K562 (cell line): ENCODE data around the gene DDR1. TPM values are rescaled to one million over a fixed set of nuclear protein-coding genes. Genes with fewer than 3 reads are reported as not detected.

Source experiments
- ATF1 ChIP-seq, 2 experiments: fragments of 450-650 bp in 1 of 2; IDR thresholded peaks; 2 replicates each; pipeline ENCODE4 v1.6.1; 2016; ENCODE audit warnings: missing compliant biosample characterization in 1 of 2, missing genetic modification characterization in 1 of 2
- CAMTA2 ChIP-seq: fragments of 250-450 bp; sonication (Bioruptor Pico); conservative IDR thresholded peaks from 2 replicates; pipeline ENCODE4 v1.5.1; 2022
- DNMT1 ChIP-seq: fragments of 450-650 bp; IDR thresholded peaks from 2 replicates; pipeline ENCODE4 v1.6.1; 2016; ENCODE audit warnings: antibody characterized with exemption, mild to moderate bottlenecking
- JUND ChIP-seq, 2 experiments: IDR thresholded peaks; 2 replicates in 1 of 2; 3 replicates in 1 of 2; pipeline ENCODE4 v1.6.1; 2011; ENCODE audit warnings: borderline replicate concordance in 2 of 2, low read depth in 2 of 2, low read length in 2 of 2, improper control_type of control experiment in 1 of 2, missing biosample characterization in 1 of 2, missing genetic modification characterization in 1 of 2, missing genetic modification reagents in 1 of 2
- MTA2 ChIP-seq: fragments of 450-650 bp; IDR thresholded peaks from 2 replicates; pipeline ENCODE4 v1.6.1; 2016; ENCODE audit warnings: low read depth
- RBFOX2 ChIP-seq: fragments of 200-400 bp; formaldehyde crosslinking; IDR thresholded peaks from 2 replicates; pipeline ENCODE4 v1.6.1; 2017; ENCODE audit warnings: low read depth, mild to moderate bottlenecking, low read length, moderate library complexity
- SMARCA4 ChIP-seq: fragments of 450-650 bp; IDR thresholded peaks from 2 replicates; pipeline ENCODE4 v1.6.1; 2016
- ZBED1 ChIP-seq: IDR thresholded peaks from 2 replicates; pipeline ENCODE4 v1.6.1; 2014
- polyA plus RNA-seq, 8 experiments: library from polyadenylated mRNA; depleted of rRNA in 4 of 8; stranded (reverse) in 5 of 8; unstranded in 3 of 8; fragments of >200 nt; fragmentation: Nextera tagmentation in 2 of 8; fragmentation: Illumina TruSeq in 1 of 8; extraction: Ambion mirVana in 2 of 8; extraction: Trizol in 1 of 8; gene quantifications; 2 replicates each; pipeline versions ENCODE4 v1.2.1 to v1.2.3, GENCODE V29; 2011 to 2014; ENCODE audit warnings: inconsistent platforms in 1 of 8, missing spikeins in 1 of 8
- total RNA-seq, 7 experiments: library from RNA; depleted of rRNA in 6 of 7; stranded (reverse); fragments of >200 nt in 6 of 7; fragmentation: Illumina TruSeq in 2 of 7; extraction: Trizol in 2 of 7; gene quantifications; 2 replicates each; pipeline versions ENCODE4 v1.2.1 to v1.2.3, GENCODE V29; 2011 to 2021; ENCODE audit warnings: low replicate concordance in 1 of 7
- TF ChIP-seq, protein P1 (sequence below), 3 experiments: fragments of 200-800 bp in 1 of 3; sonication (Bioruptor generic) in 1 of 3; sonication (generic) in 1 of 3; formaldehyde crosslinking in 1 of 3; IDR thresholded peaks; 2 replicates each; pipeline versions ENCODE4 v1.6.1 to v1.8.0; 2016 to 2022; ENCODE audit warnings: mild to moderate bottlenecking in 2 of 3, missing compliant biosample characterization in 2 of 3, missing genetic modification characterization in 2 of 3, missing genetic modification reagents in 1 of 3
- TF ChIP-seq, protein P2 (sequence below): sonication (generic); formaldehyde crosslinking; IDR thresholded peaks from 2 replicates; pipeline ENCODE4 v1.8.1; 2023; ENCODE audit warnings: mild to moderate bottlenecking, missing genetic modification reagents
- TF ChIP-seq, protein P3 (sequence below): fragments of 450-650 bp; IDR thresholded peaks from 2 replicates; pipeline ENCODE4 v1.6.1; 2016; ENCODE audit warnings: mild to moderate bottlenecking, moderate library complexity

The DDR1 gene
- total and polyA plus RNA-seq, 9 of the 15 experiments (the other 6 are each of a cell fraction or from before 2014, with no cell fraction given), result 1.4 to 44.6 (median 12.2) TPM

DNA sequence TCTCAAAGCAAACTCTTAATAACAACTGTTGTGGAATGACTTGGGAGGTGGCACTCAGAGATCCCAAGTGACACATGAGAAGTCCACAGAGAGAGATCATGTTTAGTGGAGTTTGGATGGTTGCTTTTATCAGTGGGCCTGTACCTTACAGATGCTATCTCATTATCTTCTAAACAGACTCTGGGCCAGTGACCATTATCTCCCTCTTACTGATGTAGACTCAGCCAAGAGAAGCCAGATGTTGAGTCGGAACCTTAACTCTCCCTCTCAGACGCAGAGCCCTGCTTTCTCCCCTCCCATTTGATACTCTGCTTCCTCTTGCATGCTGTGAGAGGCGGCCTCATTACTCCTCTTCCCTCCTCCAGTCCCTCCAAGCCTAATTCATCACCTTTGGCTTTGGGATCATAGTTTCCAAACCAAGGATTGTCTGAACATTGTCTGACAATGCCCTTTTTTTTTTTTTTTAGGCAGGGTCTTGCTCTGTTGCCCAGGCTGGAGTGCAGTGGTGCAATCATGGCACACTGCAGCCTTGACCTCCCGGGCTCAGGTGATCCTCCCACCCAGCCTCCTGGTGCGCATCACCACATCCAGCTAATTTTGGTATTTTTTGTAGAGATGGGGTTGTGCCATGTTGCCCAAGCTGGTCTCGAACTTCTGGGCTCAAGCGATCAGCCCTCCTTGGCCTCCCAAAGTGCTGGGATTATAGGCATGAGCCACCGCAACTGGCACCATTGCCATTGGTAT is 4.5 kb upstream of the DDR1 start (continued):
- TF ChIP-seq, protein P1, sequence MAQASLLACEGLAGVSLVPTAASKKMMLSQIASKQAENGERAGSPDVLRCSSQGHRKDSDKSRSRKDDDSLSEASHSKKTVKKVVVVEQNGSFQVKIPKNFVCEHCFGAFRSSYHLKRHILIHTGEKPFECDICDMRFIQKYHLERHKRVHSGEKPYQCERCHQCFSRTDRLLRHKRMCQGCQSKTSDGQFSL (CRISPR knock-in tag; IDR thresholded peaks at IDR 0.05), result 0 out of 2 replicates have a peak, but pooled peaks have one; percentile 34
- TF ChIP-seq, protein P1 (tag; IDR thresholded peaks at IDR 0.05), result no peak
- TF ChIP-seq, protein P2, sequence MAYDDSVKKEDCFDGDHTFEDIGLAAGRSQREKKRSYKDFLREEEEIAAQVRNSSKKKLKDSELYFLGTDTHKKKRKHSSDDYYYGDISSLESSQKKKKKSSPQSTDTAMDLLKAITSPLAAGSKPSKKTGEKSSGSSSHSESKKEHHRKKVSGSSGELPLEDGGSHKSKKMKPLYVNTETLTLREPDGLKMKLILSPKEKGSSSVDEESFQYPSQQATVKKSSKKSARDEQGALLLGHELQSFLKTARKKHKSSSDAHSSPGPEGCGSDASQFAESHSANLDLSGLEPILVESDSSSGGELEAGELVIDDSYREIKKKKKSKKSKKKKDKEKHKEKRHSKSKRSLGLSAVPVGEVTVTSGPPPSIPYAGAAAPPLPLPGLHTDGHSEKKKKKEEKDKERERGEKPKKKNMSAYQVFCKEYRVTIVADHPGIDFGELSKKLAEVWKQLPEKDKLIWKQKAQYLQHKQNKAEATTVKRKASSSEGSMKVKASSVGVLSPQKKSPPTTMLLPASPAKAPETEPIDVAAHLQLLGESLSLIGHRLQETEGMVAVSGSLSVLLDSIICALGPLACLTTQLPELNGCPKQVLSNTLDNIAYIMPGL (CRISPR knock-in tag), result no peak
- TF ChIP-seq ATF1 (CRISPR knock-in tag; IDR thresholded peaks at IDR 0.05) (no peak), ATF1 (tag; IDR thresholded peaks at IDR 0.05) (peak; percentile 41), SMARCA4 (peak; percentile 62), ZBED1 (no peak), DNMT1 (no peak), CAMTA2 (CRISPR knock-in tag) (no peak), JUND (IDR thresholded peaks at IDR 0.05; ENCODE audit: borderline replicate concordance, low read depth, low read length) (peak; percentile 23; the same call in 1 of the 2 replicates), JUND (tag; IDR thresholded peaks at IDR 0.05; ENCODE audit: borderline replicate concordance, low read depth, low read length) (peak; percentile 62; the same call in 2 of the 3 replicates), MTA2 (peak; percentile 60; the same call in 1 of the 2 replicates), RBFOX2 (no peak)
- TF ChIP-seq, protein P3, sequence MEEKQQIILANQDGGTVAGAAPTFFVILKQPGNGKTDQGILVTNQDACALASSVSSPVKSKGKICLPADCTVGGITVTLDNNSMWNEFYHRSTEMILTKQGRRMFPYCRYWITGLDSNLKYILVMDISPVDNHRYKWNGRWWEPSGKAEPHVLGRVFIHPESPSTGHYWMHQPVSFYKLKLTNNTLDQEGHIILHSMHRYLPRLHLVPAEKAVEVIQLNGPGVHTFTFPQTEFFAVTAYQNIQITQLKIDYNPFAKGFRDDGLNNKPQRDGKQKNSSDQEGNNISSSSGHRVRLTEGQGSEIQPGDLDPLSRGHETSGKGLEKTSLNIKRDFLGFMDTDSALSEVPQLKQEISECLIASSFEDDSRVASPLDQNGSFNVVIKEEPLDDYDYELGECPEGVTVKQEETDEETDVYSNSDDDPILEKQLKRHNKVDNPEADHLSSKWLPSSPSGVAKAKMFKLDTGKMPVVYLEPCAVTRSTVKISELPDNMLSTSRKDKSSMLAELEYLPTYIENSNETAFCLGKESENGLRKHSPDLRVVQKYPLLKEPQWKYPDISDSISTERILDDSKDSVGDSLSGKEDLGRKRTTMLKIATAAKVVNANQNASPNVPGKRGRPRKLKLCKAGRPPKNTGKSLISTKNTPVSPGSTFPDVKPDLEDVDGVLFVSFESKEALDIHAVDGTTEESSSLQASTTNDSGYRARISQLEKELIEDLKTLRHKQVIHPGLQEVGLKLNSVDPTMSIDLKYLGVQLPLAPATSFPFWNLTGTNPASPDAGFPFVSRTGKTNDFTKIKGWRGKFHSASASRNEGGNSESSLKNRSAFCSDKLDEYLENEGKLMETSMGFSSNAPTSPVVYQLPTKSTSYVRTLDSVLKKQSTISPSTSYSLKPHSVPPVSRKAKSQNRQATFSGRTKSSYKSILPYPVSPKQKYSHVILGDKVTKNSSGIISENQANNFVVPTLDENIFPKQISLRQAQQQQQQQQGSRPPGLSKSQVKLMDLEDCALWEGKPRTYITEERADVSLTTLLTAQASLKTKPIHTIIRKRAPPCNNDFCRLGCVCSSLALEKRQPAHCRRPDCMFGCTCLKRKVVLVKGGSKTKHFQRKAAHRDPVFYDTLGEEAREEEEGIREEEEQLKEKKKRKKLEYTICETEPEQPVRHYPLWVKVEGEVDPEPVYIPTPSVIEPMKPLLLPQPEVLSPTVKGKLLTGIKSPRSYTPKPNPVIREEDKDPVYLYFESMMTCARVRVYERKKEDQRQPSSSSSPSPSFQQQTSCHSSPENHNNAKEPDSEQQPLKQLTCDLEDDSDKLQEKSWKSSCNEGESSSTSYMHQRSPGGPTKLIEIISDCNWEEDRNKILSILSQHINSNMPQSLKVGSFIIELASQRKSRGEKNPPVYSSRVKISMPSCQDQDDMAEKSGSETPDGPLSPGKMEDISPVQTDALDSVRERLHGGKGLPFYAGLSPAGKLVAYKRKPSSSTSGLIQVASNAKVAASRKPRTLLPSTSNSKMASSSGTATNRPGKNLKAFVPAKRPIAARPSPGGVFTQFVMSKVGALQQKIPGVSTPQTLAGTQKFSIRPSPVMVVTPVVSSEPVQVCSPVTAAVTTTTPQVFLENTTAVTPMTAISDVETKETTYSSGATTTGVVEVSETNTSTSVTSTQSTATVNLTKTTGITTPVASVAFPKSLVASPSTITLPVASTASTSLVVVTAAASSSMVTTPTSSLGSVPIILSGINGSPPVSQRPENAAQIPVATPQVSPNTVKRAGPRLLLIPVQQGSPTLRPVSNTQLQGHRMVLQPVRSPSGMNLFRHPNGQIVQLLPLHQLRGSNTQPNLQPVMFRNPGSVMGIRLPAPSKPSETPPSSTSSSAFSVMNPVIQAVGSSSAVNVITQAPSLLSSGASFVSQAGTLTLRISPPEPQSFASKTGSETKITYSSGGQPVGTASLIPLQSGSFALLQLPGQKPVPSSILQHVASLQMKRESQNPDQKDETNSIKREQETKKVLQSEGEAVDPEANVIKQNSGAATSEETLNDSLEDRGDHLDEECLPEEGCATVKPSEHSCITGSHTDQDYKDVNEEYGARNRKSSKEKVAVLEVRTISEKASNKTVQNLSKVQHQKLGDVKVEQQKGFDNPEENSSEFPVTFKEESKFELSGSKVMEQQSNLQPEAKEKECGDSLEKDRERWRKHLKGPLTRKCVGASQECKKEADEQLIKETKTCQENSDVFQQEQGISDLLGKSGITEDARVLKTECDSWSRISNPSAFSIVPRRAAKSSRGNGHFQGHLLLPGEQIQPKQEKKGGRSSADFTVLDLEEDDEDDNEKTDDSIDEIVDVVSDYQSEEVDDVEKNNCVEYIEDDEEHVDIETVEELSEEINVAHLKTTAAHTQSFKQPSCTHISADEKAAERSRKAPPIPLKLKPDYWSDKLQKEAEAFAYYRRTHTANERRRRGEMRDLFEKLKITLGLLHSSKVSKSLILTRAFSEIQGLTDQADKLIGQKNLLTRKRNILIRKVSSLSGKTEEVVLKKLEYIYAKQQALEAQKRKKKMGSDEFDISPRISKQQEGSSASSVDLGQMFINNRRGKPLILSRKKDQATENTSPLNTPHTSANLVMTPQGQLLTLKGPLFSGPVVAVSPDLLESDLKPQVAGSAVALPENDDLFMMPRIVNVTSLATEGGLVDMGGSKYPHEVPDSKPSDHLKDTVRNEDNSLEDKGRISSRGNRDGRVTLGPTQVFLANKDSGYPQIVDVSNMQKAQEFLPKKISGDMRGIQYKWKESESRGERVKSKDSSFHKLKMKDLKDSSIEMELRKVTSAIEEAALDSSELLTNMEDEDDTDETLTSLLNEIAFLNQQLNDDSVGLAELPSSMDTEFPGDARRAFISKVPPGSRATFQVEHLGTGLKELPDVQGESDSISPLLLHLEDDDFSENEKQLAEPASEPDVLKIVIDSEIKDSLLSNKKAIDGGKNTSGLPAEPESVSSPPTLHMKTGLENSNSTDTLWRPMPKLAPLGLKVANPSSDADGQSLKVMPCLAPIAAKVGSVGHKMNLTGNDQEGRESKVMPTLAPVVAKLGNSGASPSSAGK, result no peak
